CD4-positive, alpha-beta memory T cell (primary cell): Measurements from ENCODE around the gene ZNF583. TPM values are rescaled to one million over a fixed set of nuclear protein-coding genes. Genes with fewer than 3 reads are reported as not detected.

Experiments used
- CTCF ChIA-PET: fragments of 350-600 bp; sonication (Branson Sonifier 250); formaldehyde crosslinking; loops from one replicate; lab custom pipeline; 2021; ENCODE audit warnings: inconsistent platforms; ENCODE audit not compliant: partially characterized antibody; lab: Charles Lee
- POLR2A ChIA-PET: fragments of 350-600 bp; sonication (Branson Sonifier 250); formaldehyde crosslinking; loops from one replicate; lab custom pipeline; 2021; ENCODE audit not compliant: partially characterized antibody; lab: Charles Lee
- DNase-seq, 5 donors: peaks; one replicate each; pipeline versions ENCODE4 v3.0.0 to v3.0.0-alpha.2; 2020 to 2022; ENCODE audit warnings: mixed read lengths in 1 of 5
- H3K27ac ChIP-seq: one replicate; pipeline ENCODE4 v1.7.0; 2013; ENCODE audit warnings: low read depth, low read length
- H3K27me3 ChIP-seq: 2 replicates; pipeline ENCODE4 v1.7.0; 2013; ENCODE audit warnings: mild to moderate bottlenecking, low read length, moderate library complexity; ENCODE audit not compliant: insufficient read depth
- H3K36me3 ChIP-seq: 2 replicates; pipeline ENCODE4 v1.7.0; 2013; ENCODE audit warnings: mild to moderate bottlenecking, low read length, moderate library complexity; ENCODE audit not compliant: insufficient read depth
- H3K4me1 ChIP-seq: 2 replicates; pipeline ENCODE4 v1.7.0; 2013; ENCODE audit warnings: mild to moderate bottlenecking, low read length, moderate library complexity; ENCODE audit not compliant: insufficient read depth
- H3K4me3 ChIP-seq, 2 donors: one replicate each; pipeline ENCODE4 v1.7.0; 2013; ENCODE audit warnings: low read length in 2 of 2, mild to moderate bottlenecking in 1 of 2
- H3K9me3 ChIP-seq, 2 donors: one replicate each; pipeline ENCODE4 v1.7.0; 2013; ENCODE audit warnings: low read length in 2 of 2, control low read depth in 1 of 2; ENCODE audit not compliant: control insufficient read depth in 1 of 2
- H3K27ac Mint-ChIP-seq, 7 donors: one replicate each; pipeline ENCODE4 v1.8.0; 2020 to 2021; ENCODE audit warnings: mixed read lengths in 7 of 7, mild to moderate bottlenecking in 6 of 7, inconsistent platforms in 3 of 7, moderate library complexity in 3 of 7
- H3K27me3 Mint-ChIP-seq, 2 donors: one replicate each; pipeline ENCODE4 v1.8.0; 2020 to 2021; ENCODE audit warnings: mixed read lengths in 2 of 2
- H3K36me3 Mint-ChIP-seq, 2 donors: one replicate each; pipeline ENCODE4 v1.8.0; 2020 to 2021; ENCODE audit warnings: mixed read lengths in 2 of 2, inconsistent platforms in 1 of 2, mild to moderate bottlenecking in 1 of 2
- H3K4me1 Mint-ChIP-seq, 4 donors: one replicate each; pipeline ENCODE4 v1.8.0; 2020 to 2021; ENCODE audit warnings: mixed read lengths in 4 of 4, mild to moderate bottlenecking in 1 of 4
- H3K4me3 Mint-ChIP-seq, 8 donors: one replicate each; pipeline ENCODE4 v1.8.0; 2020 to 2021; ENCODE audit warnings: mixed read lengths in 8 of 8, mild to moderate bottlenecking in 7 of 8, moderate library complexity in 6 of 8, inconsistent platforms in 3 of 8
- H3K9me3 Mint-ChIP-seq, 8 donors: one replicate each; pipeline ENCODE4 v1.8.0; 2020 to 2021; ENCODE audit warnings: mixed read lengths in 8 of 8, mild to moderate bottlenecking in 5 of 8, inconsistent platforms in 3 of 8, moderate library complexity in 1 of 8
- intact Hi-C: fragments of 100-400 bp; cut with micrococcal nuclease; formaldehyde crosslinking; loops from one replicate; pipeline ENCODE4 v1.15.1; 2023
- polyA plus RNA-seq, 2 donors: library from polyadenylated mRNA; unstranded; fragments of 300-500 nt; fragmentation: Illumina TruSeq; gene quantifications; one replicate each; pipeline ENCODE4 v1.2.3, GENCODE V29; 2021
- total RNA-seq, 2 experiments: library from RNA; stranded (reverse); gene quantifications; one replicate each; pipeline ENCODE4 v1.2.3, GENCODE V29; 2021

Gene ZNF583
- total and polyA plus RNA-seq, 4 experiments from 2014 or later = 9.2 to 16.5 (median 12.3) TPM

- peaks cover 9 to 16% of the 10 kb centered on the region in 2 donors for H3K27me3 Mint-ChIP-seq
- H3K4me3 Mint-ChIP-seq = no peak overlapping the region
- H3K36me3 ChIP-seq = peaks cover 9% of the 10 kb centered on the region
- intact Hi-C loops = no loop called here
- H3K4me3 ChIP-seq = no peak overlapping the region
- peaks cover 6 to 87% (median 65%) of the 10 kb centered on the region in 8 donors for H3K9me3 Mint-ChIP-seq
- H3K27ac ChIP-seq = no peak overlapping the region
- H3K9me3 ChIP-seq = peaks cover 0 to 24% of the 10 kb centered on the region in 2 donors
- CTCF ChIA-PET = interaction anchor here (1.5 kb wide), 1 partner anchor 24 kb away, joined by 4 read pairs; no protein-coding TSS in a partner anchor
- POLR2A ChIA-PET = interaction anchor here (0.7 kb wide), 1 partner anchor 21 kb away, joined by 3 read pairs; the partner anchor contains the start of gene ZNF582
- no peak for DNase-seq
- H3K27ac Mint-ChIP-seq = no peak overlapping the region
- peaks cover 64 to 78% of the 10 kb centered on the region in 2 donors for H3K36me3 Mint-ChIP-seq
- H3K27me3 ChIP-seq = no peaks in the 10 kb centered on the region
- peaks cover 0 to 23% (median 11%) of the 10 kb centered on the region in 4 donors for H3K4me1 Mint-ChIP-seq
- H3K4me1 ChIP-seq = peaks cover 9% of the 10 kb centered on the region
These were observed 31.9 kb upstream of the ZNF583 start for GRCh38 chr19:56372281-56372680.

GRCh38 chr19:56377105-56377924 is 26.8 kb upstream of the ZNF583 start:
- H3K36me3 Mint-ChIP-seq = peaks cover 61 to 68% of the 10 kb centered on the region in 2 donors
- ChIA-PET POLR2A (no interaction called here), CTCF (interaction anchor here (0.6 kb wide), 1 partner anchor 11 kb away, joined by 3 read pairs; no protein-coding TSS in a partner anchor)
- no peaks in the 10 kb centered on the region for H3K4me1 Mint-ChIP-seq
- H3K4me1 ChIP-seq = no peaks in the 10 kb centered on the region
- no peak overlapping the region for H3K4me3 ChIP-seq
- H3K27me3 Mint-ChIP-seq = no peaks in the 10 kb centered on the region
- H3K9me3 Mint-ChIP-seq = peaks cover 2 to 96% (median 82%) of the 10 kb centered on the region in 8 donors
- H3K4me3 Mint-ChIP-seq = no peak overlapping the region
- no peaks in the 10 kb centered on the region for H3K27me3 ChIP-seq
- peaks cover 0 to 30% of the 10 kb centered on the region in 2 donors for H3K9me3 ChIP-seq
- DNase-seq = no peak
- peaks cover 9% of the 10 kb centered on the region for H3K36me3 ChIP-seq
- intact Hi-C loops = no loop called here
- H3K27ac ChIP-seq = no peak overlapping the region
- no peak overlapping the region for H3K27ac Mint-ChIP-seq

- H3K27ac Mint-ChIP-seq = no peak overlapping the region
- ChIA-PET POLR2A (no interaction called here), CTCF (interaction anchor here (0.8 kb wide), 1 partner anchor 10 kb away, joined by 3 read pairs; no protein-coding TSS in a partner anchor)
- no peaks in the 10 kb centered on the region for H3K27me3 Mint-ChIP-seq
- H3K4me1 Mint-ChIP-seq = no peaks in the 10 kb centered on the region
- H3K27me3 ChIP-seq = no peaks in the 10 kb centered on the region
- no peak overlapping the region for H3K4me3 ChIP-seq
- H3K4me1 ChIP-seq = no peaks in the 10 kb centered on the region
- H3K9me3 Mint-ChIP-seq = peaks cover 2 to 98% (median 79%) of the 10 kb centered on the region in 8 donors
- no peaks in the 10 kb centered on the region for H3K36me3 ChIP-seq
- H3K4me3 Mint-ChIP-seq = no peak overlapping the region
- peaks cover 66% of the 10 kb centered on the region in 2 donors for H3K36me3 Mint-ChIP-seq
- intact Hi-C loops = no loop called here
- H3K9me3 ChIP-seq = peaks cover 0 to 23% of the 10 kb centered on the region in 2 donors
- H3K27ac ChIP-seq = no peak overlapping the region
- DNase-seq = no peak
These were observed 20.1 kb upstream of the ZNF583 start for GRCh38 chr19:56383826-56384605.

GRCh38 chr19:56393119-56394012 is 10.8 kb upstream of the ZNF583 start, which contains the start of gene ZNF582:
TSS of gene ZNF582 (minus strand) at chr19:56393534. CDS start at chr19:56391752, 1,782 bp downstream.
- intact Hi-C loops = loop anchor here (1.0 to 10.0 kb wide), 8 partner anchors 11 to 1914 kb away; partner anchors contain the start of genes ERVK3-1, ZNF264, ZNF329 and ZNF444
- DNase-seq = peak; percentile 90 to 94 (median 93)
- Histone ChIP-seq H3K27me3 (no peaks in the 10 kb centered on the region), H3K4me1 (peaks cover 8% of the 10 kb centered on the region), H3K36me3 (peaks cover 4% of the 10 kb centered on the region), H3K4me3 (peak within 1 kb of the TSS; percentile 73 to 87), H3K9me3 (peaks cover 0 to 8% of the 10 kb centered on the region in 2 donors), H3K27ac (peak within 1 kb of the TSS; percentile 92)
- no peaks in the 10 kb centered on the region for H3K27me3 Mint-ChIP-seq
- H3K9me3 Mint-ChIP-seq = peaks cover 2 to 77% (median 53%) of the 10 kb centered on the region in 8 donors
- peaks cover 6 to 16% (median 7%) of the 10 kb centered on the region in 4 donors for H3K4me1 Mint-ChIP-seq
- CTCF ChIA-PET = interaction anchor here (1.2 to 1.6 kb wide), 5 partner anchors 8 to 201 kb away, joined by 3 to 7 read pairs (median 5); partner anchors contain the start of genes ZNF583 and ZNF71
- peak within 1 kb of the TSS; percentile 83 to 100 (median 95) for H3K27ac Mint-ChIP-seq
- peaks cover 54 to 71% of the 10 kb centered on the region in 2 donors for H3K36me3 Mint-ChIP-seq
- peak within 1 kb of the TSS; percentile 88 to 100 (median 97) for H3K4me3 Mint-ChIP-seq
- POLR2A ChIA-PET = interaction anchor here (0.9 to 4.1 kb wide), 6 partner anchors 10 to 1376 kb away, joined by 3 to 45 read pairs (median 4); partner anchors contain the start of genes ZNF583, ZNF71 and ZSCAN5A

- Mint-ChIP-seq H3K9me3 (peaks cover 2 to 85% (median 64%) of the 10 kb centered on the region in 8 donors), H3K36me3 (peaks cover 44 to 64% of the 10 kb centered on the region in 2 donors), H3K4me1 (peaks cover 10 to 17% (median 11%) of the 10 kb centered on the region in 4 donors), H3K27me3 (no peaks in the 10 kb centered on the region), H3K27ac (no peak overlapping the region), H3K4me3 (no peak overlapping the region)
- H3K9me3 ChIP-seq = peaks cover 0 to 26% of the 10 kb centered on the region in 2 donors
- no peaks in the 10 kb centered on the region for H3K27me3 ChIP-seq
- H3K27ac ChIP-seq = no peak overlapping the region
- no peak overlapping the region for H3K4me3 ChIP-seq
- peaks cover 13% of the 10 kb centered on the region for H3K4me1 ChIP-seq
- POLR2A ChIA-PET = no interaction called here
- CTCF ChIA-PET = interaction anchor here (1.6 kb wide), 1 partner anchor 10 kb away, joined by 3 read pairs; no protein-coding TSS in a partner anchor
- intact Hi-C loops = loop anchor here (10.0 kb wide), 1 partner anchor 1756 kb away; the partner anchor contains the start of gene ZNF329
- no peaks in the 10 kb centered on the region for H3K36me3 ChIP-seq
- DNase-seq = no peak
These were observed 5.3 kb upstream of the ZNF583 start for GRCh38 chr19:56398809-56399208.

GRCh38 chr19:56400485-56400884 is 3.6 kb upstream of the ZNF583 start:
- H3K36me3 Mint-ChIP-seq = peaks cover 53 to 65% of the 10 kb centered on the region in 2 donors
- H3K4me1 ChIP-seq = peaks cover 21% of the 10 kb centered on the region
- POLR2A ChIA-PET = no interaction called here
- H3K4me3 ChIP-seq = no peak overlapping the region
- no peaks in the 10 kb centered on the region for H3K36me3 ChIP-seq
- CTCF ChIA-PET = interaction anchor here (1.6 kb wide), 1 partner anchor 11 kb away, joined by 3 read pairs; no protein-coding TSS in a partner anchor
- H3K9me3 ChIP-seq = peaks cover 4 to 26% of the 10 kb centered on the region in 2 donors
- no peak for DNase-seq
- H3K27ac ChIP-seq = no peak overlapping the region
- intact Hi-C loops = loop anchor here (5.0 kb wide), 2 partner anchors 167 to 197 kb away; partner anchors contain the start of genes ZNF470 and ZNF71
- no peak overlapping the region for H3K27ac Mint-ChIP-seq
- peaks cover 5 to 84% (median 55%) of the 10 kb centered on the region in 8 donors for H3K9me3 Mint-ChIP-seq
- no peaks in the 10 kb centered on the region for H3K27me3 Mint-ChIP-seq
- H3K27me3 ChIP-seq = no peaks in the 10 kb centered on the region
- no peak overlapping the region for H3K4me3 Mint-ChIP-seq
- peaks cover 19 to 29% (median 22%) of the 10 kb centered on the region in 4 donors for H3K4me1 Mint-ChIP-seq
